CD4-positive, alpha-beta T cell treated with Interleukin-17A for 4 hours (primary cell): Measurements from ENCODE around the gene TIFAB.
"Not testable (repeated sequence)": the region's sequence is repeated elsewhere in the genome, so short reads cannot be mapped to it uniquely, and the experiment has no call there.

Source experiments
- DNase-seq: peaks from one replicate; pipeline ENCODE4 v3.0.0-alpha.2; 2020; ENCODE audit warnings: mixed read lengths

Gene TIFAB, protein sequence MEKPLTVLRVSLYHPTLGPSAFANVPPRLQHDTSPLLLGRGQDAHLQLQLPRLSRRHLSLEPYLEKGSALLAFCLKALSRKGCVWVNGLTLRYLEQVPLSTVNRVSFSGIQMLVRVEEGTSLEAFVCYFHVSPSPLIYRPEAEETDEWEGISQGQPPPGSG

DNA sequence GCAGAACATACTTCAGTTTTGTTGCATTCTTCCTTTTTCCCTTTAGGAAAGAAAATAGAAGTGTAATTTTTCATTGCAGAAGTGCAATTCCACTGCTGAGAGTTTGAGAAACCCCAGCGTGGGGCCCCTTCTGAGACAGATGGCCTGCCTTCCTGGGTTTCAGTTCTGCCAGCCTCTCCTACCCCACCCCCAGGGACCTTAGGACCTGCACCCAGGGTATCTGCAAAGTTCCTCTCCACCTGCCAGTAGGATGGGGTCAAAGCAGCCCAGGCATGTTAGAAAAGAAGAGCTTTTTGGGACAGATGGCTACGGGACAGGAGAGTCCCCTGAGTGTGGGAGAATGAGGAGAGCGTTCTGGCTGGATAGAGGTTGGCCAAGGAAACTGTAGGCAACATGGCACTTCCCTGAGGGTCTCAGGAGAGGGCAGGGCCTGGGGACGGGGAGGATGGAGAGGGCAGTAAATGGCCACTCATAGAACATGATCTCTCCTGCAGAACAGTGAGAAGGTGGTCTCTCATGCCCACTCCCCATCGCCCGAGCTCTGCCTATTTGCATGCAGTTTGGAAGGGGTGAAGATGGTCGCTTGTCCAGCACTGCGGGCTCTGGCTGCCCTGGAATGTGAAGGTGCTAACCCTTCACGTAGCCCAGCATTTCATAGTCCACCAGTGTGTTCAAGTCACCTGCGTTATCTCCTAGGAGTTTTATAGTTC lies at the start of gene TIFAB:
TSS of gene TIFAB (minus strand) at position 31 of the 710 bp plus-strand sequence. CDS start 2,412 bp downstream, outside the sequence.
- no peak for DNase-seq

DNA sequence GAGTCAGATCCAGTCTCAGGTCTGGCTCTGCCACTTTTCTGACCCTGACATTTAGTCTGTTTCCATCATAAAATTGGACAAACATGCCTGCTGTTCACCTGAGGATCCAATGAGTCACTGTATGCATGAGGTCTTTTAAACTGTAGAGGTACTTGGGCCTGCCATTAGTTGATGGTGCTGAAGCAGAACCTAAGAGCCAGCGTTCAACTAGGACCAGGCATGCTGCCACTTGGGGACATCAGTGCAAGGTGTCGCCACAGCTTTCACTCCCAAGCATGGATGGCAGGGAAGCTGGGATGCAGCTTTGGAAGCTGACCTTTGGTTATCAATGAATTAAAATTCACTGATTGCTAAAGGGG lies 46.5 kb upstream of the TIFAB start:
- DNase-seq: no peak

DNA sequence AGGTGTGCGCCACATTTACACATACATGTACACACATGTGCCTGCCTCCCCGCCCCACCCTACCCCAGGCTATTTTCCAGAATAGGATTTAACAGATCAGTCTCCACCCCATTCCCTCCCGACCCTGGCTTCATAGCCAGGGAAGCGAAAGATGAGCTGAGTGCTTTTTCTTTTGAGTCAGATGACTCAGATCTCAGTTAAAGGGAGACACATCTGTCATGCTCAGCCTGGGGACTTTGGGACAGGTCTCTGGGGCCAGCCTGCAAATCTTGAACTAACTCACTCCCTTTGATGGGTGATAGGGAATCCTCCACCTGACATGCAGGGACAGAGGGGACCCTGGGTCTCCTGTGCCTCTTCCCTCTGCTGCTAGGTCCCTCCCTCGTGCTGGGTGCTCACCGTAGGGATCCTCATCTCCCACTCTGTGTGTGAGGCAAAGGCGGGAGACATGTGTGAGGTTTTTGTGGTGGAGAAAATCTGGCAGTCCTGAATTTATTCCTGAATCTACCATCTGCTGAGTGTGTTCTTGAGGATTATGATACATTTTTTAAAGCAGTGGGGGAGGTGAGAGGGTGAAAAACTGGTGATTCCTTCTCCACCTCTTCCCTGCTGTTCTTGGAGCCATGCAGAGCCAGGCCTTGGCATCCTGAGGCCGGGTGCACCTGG lies 46.0 kb upstream of the TIFAB start:
- DNase-seq: no peak

DNA sequence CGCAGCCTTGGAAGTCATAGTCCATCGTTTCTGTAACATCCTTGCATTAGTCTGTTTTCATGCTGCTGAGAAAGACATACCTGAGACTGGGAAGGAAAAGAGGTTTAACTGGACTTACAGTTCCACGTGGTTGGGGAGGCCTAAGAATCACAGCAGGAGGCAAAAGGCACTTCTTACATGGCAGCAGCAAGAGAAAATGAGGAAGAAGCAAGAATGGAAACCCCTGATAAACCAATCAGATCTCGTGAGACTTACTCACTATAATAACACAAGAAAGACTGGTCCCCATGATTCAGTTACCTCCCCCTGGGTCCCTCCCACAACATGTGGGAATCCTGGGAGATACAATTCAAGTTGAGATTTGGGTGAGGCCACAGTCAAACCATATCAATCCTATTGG lies 43.4 kb upstream of the TIFAB start:
- DNase-seq: not testable (repeated sequence)

DNA sequence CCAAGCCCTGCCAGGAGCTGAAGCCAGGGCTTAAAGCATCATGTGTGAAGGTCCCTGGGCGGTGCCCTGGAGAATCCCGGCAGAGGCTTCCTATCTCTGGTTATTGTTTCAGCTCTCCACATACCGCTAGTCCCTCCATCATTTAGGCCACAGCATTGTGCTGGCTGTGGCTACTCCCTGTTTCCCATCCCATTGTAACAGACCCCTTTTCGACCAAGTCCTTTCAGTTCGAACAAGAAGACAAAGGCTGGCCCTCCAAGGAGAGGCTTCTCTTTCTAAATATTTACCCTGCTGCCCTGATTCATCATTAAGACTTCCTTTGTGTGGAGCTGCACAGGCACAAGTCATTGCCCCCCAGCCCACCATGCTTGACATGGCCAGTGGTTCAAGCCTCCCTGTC lies 42.0 kb upstream of the TIFAB start:
- no peak for DNase-seq

DNA sequence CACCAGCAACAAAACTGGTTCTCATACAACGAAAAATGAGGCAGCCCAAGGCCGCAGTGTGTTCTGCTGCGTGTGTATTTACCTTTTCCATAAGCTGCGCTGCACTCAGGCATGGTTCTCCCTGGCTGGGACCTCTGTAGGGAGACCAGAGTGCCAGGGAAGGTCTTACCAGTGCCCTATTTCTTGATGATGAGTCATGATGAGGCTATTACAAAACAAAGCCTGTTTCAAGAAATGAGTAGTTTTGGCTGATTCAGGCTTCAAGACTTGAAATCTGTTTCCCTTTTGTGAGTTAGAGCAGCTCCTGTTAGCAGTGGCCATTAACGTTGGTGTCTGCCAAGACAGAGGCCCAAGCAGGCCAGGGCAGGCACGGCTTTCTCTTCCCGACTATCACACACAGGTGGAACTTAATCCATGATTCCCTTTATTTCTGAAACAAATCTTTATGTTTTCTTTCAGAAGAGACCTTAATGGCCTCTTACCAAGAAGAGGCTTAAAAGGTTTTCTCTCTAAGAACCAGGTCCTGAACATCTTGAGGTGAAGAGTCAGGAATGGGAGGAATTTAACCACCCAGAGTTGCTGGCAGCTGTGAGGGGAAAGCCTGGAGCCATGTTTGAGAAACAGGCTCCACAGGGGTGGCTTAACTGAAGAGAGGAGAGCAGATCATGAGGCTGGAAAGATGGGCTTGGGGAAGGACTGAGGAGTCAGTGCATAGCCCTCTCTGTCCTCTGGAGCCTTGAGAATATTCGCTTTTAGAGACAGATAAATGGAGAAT lies 41.4 kb upstream of the TIFAB start:
- no peak for DNase-seq

DNA sequence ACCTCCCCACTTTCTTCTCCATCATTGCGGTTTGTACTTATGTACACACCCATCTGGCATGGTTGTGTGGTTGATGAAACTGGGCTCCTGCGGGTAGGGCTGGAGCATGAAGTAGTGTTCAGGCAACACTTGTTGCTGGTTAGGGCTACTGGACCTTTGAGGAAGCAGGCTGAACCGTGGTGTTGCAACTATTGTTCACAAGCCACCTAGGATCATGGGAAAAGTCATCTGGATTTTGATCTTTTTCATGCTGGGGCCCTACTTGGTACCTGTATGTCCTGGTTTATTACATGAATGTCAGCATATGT lies 40.1 kb upstream of the TIFAB start:
- DNase-seq: no peak

DNA sequence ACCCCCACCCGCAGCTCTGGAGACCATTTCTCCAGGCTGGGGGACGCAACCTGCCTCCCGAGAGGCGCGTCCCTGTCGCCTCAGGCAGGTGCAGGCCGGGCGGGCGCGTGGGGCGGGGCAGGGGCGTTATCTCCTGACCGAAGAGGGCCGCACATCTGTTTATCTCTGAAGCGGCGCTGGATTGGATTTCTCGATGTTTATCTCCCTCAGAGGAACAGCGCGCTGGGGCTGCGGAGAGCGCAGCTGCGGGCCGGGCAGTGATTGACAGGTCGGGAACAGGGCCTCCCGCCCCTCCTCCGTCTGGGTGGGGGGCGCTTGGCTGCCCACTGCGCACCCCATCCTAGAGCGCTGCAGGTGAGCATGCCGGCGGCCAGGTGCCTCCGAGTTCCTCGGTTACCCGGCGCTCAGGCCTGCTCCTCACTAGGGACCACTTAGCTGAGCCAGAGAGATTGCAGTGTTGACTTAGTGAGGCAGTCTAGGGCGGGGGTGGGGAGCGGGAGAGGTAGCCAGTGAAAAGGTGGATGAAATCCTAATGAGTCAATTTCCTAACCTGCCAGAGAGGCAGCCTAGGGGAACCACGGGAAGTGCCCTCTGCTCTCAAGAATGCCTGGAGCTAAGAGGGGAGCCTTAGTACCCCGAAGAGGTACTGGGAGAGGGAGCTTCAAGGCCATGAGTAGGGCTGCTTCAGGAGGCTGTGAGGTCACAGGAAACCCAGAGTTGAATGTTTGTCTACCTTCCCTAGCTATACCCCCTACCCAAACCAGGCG lies 39.6 kb upstream of the TIFAB start:
- no peak for DNase-seq

DNA sequence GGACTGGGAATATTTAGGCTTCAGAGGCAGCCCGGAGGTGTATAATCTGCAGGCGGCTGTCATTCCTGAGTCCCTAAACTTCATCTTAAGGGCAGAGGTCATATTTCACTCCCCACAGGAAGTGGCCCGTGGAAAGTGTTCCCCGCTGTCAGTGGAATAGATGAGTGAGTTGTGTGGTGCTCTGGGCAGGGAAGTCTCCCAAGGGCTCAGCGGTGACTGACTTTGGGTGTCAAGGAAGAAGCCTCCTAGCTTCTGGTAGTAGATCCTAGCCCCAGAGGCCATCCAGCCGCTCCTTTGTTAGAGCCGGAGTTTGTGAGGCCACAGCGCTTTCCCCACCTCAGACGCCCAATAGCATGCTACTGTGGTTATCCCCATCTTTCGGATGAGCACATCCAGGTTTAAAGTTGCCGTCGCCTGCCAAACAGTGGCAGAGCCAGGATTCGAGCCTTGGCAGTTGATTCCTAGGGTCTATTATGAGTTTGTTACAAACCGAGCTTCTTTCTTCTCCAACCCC lies 38.9 kb upstream of the TIFAB start:
- DNase-seq: no peak

DNA sequence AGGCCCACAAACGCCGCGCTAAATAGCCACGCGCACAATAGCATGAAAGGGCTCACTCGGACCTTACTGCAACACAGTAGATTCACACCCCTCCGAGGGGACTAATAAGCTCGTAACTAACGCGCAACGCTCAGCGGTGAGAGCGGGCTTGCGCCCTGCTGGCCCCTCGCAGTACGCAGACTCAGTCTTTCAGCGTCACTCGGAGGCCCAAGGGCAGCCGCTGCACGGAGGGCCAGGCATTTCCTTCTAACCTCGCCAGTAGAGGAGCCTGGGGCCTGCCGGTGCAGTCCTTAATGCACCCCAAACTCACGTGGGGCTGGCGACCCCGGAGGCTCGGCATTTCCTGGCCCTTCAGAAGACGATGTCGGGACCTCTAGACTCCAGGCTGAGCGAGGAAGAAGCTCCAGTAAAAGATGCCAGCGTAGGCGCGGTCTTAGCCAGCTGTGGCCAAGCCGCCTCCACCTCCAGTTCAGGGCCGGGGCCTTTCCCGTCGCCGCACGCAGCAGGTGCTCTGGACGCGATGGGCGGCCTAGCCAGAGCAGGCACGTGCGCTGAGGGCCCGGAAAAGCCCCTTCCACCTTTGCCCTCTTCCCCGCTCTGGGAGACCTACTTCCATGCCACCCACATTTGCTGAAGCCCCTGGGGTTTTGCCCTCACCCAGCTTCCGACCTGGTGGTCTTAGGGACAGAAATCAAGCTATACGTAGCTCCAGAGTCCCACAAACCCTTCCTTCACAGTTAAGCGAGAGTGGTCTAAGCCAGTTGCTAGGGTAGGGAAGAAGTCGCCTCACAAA lies 38.3 kb upstream of the TIFAB start:
- no peak for DNase-seq

DNA sequence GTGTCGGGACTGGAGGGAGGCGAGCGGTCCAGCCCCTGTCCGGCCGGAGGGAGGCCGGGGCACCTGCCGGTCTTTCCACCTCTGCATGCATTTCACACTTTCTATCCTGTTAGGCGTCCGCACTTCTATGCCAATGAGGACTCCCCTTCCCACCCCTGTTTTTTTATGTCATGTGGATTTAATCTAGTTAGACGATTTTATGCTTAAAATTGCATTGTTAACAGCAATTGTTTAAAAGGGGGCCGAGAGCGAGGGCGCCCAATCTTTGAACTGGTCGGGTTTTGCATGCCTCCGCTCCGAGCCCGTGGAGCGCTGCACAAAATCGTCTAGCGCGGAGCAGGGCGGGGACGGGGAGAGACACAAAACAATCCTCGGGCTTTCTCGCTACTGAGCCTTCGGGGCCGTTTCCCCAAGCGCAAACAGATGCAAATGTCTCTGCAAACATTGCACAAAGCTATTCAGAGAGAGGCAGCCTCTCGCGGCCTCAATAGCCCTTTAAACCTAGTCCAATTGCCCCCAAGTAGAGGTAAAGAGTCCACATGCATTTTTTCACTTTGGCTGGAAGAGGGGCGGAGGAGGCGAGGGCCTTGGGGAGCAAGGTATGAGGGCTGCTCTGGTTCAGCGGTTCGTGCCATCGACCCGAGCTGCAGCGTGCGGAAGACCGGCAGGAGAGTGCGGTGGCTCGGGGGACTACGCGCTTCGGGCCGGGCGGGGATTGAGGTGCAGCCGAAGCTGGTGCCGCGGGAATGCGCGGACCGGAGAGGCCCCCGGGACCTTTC lies 37.5 kb upstream of the TIFAB start:
- DNase-seq: no peak

DNA sequence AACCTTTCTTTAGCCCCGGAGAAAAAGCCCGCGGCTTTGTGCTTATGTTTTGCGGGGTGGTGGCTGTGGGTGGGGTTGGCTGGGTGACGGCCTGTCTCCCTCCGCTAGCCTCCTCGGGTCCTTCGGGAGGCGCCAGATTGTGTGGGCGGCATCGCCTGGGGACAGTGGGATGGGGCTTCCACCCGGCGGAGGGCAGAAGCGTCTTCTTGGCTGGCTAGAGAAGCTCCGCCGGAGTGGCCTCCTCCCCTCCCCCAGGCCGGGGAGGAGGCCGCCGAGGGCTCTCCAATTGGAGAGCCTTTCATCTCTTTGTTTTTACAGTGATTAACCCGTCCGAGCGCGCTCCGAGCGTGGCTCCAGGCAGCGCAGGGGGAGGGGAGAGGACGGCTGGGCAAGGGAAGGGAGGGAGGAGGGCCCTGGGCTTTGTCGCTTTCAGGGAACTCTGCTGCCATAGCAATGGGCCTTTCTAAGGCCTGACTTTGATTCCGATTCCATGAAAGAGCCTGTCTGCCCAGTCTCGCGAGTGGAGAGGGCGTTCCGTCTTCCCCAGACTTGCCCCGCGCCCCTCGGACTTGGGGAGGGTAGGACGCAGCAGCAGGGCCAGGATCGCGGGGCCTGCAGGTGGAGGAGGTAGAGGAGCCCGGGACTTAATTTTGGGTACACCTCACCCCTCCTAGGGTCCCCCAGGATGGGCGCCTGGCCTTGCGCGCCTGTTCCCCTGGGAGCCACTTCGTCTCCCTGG lies 36.7 kb upstream of the TIFAB start:
- no peak for DNase-seq

DNA sequence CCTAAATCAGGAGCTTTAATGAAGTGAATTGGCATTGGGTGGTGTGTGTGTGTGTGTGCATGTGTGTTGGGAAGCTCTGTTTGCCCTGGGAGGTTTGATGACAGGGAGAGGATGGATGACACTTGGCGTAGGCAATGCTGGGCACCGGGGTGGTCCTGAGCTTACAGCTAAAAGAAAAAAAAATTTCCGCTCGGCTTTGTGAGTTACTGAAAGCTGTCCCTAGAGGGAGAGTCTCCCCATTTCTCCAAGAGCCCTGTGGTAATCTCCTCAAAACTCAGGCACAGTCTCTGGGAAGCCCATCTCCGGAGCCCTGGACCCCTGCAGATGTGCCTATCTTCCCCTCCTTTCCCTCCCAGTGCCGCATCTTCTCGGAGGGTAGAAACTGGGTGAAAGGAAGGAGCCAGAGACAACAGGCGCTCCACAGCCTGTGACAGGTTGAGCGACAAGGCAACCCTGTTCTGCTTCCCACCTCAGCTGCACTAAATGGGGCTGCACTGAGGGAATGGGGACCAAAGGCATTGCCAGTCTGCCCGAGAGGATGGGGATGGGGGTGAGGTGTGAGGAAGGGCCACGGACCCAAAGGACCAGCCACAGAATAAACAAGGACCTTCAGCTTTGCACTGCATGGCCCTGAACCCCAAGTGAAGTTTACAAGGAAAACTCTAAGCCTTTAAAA lies 35.8 kb upstream of the TIFAB start:
- no peak for DNase-seq

DNA sequence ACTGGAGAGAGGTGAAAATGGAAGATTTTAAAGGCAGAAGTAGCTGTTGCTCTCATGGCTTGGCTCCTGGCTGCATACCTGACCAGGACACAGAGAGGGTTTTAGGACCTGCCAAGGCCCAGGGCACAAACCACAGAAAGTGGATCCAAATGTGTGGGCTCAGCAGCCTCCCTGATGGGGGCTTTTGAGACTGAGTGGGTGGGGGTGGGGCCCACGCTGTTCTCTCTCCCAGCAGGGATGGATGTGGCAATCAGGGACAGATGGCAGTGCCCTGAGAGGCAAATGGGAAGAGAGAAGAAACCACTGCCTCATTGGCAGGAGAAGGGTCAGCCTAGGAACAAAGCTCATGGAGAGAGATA lies 34.9 kb upstream of the TIFAB start:
- no peak for DNase-seq

DNA sequence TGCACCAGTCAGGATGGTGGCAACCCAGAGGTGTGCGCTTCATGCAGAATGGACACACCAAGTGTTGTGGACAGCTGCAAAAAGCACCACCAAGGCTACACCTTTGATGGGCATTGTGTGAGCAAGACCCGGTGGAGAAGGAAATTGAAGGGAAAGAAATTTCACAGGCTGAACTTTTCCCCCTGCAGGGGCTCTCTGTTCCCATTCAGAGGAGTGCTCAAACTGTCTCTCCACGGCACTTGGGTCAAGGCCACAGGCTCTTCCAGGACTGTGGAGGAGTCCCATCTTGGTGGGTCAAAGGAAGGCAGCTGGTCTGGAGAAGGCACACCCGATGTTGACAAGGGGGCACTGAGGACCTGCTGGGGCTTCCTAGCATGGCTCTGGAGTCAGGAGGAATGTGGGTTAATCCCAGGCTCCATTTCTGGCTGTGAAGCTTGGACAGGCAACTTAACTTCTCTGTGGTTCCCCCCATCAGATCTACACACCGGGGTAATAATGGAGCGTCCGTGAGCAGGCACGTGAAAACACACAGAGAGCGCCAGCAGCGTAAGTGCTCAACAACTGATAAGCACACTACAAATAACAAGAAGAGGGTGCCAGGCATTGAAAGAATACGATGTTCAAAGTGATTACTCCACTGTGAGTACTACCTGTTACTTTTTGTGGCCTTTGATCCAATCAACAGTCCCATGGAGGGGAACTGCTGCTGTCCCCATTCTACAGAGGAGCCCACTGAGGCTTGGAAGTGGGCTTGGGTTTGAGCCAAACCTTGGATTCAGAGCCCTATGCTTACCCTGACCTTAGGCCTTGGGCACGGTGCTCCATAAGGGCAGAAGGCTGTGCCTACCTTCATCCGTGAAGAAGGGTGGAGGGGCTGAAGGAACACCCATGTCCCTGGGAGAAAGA lies 34.2 kb upstream of the TIFAB start:
- DNase-seq: no peak

DNA sequence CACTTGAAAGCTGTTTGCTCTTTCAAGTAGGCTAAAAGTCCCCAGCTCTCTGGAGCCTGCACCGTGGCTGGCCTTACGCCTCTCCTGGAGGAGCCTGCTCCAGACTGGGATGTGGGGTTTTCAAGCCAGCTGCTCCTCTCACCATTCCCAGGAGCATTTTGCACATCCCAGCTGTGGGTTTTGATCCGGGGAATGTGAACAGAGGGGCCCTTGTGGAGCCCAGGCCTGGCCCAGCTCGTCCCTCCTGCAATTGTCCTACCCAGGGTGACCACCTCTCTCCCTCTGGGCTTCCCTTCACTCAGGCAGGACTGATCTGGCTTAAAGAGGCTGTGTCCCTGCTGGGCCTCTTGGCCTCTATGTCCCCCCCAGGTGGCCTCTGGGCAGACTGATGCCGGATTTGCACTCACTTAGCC lies 32.5 kb upstream of the TIFAB start:
- no peak for DNase-seq

DNA sequence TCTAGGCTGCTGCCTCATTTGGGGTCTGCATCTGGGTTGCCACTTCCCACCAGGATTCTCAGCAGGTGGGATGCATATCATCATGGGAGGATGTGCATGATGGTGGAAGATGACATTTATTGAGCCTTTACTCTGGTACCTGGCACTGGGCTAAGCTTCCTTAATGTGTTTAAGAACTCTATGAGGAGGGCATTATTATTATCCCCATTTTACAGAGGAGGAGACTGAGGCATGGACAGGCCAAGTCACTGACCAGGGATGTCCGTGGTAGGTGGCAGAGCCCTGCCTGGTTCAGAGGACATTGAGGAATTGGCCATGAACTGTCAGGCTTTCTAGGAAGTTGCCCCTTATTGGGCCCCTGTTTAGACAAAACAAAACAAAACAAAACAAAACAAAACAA lies 31.1 kb upstream of the TIFAB start:
- DNase-seq: no peak

DNA sequence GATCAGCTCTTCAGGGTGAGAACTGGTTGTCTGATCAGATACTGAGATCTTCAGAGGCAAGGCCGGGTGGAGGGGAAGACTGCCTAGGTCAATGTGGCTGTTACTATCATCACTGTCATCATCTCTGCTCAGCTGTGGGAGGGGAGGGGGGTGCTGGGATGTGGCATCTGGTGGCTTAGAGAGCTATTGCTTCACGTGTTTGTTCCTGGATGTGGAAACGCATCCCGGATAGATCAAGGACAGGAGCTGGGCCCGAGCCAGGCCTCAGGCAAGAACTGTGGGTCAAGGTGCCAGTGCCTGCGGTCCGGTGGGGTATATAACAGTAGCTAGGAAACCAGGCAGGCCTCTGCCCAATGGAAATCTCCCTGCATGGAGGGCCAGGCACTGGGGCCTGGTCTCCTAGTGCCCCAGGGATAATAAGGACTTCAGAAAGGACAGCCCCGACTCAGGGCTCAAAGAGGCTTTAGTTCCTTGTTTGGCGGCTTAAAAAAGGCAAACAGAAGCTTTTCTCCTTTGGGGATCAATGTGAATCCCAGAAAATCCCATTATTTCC lies 30.3 kb upstream of the TIFAB start:
- no peak for DNase-seq

DNA sequence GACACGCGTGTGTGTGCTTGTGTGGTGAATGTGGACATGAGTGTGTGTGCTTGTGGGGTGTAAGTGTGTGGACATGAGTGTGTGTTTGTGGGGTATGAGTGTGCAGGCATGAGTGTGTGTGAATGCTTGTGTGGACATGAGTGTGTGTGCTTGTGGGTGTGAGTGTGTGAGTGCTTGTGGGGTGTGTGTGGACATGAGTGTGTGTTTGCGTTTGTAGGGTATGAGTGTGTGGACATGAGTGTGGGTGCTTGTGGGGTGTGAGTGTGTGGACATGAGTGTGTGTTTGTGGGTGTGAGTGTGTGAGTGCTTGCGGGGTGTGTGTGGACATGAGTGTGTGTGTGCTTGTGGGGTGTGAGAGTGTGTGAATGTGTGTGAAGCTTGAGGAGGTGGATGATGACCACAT lies 29.8 kb upstream of the TIFAB start:
- no peak for DNase-seq
